Skin of body (tissue), 2 donors: ENCODE results near the gene PADI1. TPM values are rescaled to one million over a fixed set of nuclear protein-coding genes. Genes with fewer than 3 reads are reported as not detected.
A peak's percentile ranks its signal among the peaks of the same experiment; 100 is the strongest.

Source experiments
- DNase-seq: peaks from one replicate; lab custom pipeline; 2025; lab: John Stamatoyannopoulos, UW
- total RNA-seq: library from RNA; depleted of rRNA; stranded (reverse); fragments of >200 nt; gene quantifications from one replicate; pipeline ENCODE4 v1.2.3, GENCODE V29; 2014

Gene PADI1
- total RNA-seq, 1 donor from 2014 or later = 11.7 TPM

DNA sequence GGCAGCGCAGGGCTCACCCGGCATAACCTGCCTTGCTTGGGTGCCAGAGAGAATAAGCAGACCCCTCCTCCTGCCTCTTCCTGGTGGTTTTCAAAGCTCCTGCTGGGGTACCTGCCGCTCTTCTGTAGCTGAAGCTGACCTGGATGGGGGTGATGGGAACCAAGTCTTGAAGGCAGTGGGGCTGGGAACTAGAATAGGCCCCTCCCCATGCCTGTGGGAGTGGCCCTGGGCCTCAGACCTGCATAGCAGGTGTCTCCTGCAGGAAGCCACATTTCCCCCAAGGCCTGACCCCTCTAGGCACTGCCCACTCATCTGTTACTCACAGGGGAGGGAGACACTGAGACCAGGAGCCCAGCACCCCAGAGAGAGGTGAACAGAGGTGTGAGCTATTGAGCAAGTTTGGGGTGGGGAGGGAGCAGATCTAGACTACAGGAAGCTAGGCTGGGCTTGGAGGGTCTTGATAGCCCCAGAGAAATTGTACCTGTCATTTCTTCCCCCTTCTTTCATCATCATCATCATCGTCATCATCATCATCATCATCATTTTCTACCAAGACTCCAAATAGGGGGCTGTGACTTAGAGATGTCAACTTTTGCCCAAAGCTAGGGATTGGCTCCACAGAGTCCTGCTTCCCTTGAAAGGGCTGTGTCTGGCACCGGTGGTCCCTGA is 10.1 kb downstream of the PADI1 start:
- no peak for DNase-seq

GRCh38 chr1:17215545-17215890 is 10.6 kb downstream of the PADI1 start:
- no peak for DNase-seq

GRCh38 chr1:17216078-17216477 is 11.2 kb downstream of the PADI1 start:
- no peak for DNase-seq

DNA sequence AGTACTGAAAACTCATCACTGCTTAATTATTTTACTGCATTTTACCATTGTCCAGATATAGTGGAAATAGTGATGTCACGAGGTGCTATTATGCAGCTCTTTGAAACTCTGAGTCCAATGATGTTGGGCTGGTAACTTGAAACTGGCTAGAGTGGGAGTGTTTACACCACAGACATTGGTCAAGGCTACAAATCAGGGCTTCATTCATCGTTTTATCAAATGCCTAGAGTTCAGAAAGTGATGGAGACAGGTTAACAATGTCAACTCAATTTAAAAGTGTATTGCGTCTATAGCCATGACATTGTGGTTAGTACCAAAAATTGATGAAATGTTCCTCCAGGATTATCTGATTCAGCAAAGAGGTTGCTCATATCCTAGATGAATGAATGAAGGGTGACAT is 12.7 kb downstream of the PADI1 start:
- DNase-seq = no peak

GRCh38 chr1:17218939-17219338 is 14.0 kb downstream of the PADI1 start:
- no peak for DNase-seq

DNA sequence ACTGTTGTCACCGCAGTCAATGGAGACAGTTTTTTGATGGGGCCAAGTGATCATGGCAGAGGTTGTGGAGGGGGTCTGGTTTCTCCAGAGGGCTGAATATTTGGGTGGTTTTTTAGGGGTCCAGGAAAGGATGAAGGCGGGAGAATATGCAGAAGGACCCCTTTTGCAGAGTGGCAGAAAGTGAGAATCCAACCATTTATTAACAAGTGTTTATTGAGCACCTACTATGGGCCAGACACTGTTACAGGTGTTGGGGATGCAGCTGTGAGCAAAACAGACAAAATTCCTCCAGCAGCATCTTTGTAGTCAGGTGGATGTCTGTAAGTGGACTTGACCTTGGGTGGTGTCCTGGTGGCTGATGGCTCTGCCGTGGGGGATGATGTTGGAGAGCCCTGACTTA is 15.4 kb downstream of the PADI1 start:
- DNase-seq = no peak

DNA sequence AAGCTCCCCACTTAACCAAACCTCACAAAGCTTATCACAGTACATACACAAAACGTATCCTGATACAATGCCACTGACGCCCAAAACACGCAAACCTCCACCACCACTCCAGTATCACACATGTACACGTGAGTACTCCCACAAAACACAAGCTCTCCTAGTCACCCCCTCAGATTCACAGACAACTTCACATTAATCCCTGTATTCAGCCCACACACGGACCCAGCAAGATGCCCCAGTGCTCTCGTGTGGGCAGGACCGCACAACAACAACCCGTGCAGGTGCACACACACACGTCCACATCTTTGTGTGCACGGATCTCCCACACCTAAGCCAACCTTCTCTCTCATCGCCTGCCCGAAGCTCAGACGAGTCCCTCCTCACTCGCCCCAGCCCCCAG is 17.6 kb downstream of the PADI1 start:
- DNase-seq = no peak

DNA sequence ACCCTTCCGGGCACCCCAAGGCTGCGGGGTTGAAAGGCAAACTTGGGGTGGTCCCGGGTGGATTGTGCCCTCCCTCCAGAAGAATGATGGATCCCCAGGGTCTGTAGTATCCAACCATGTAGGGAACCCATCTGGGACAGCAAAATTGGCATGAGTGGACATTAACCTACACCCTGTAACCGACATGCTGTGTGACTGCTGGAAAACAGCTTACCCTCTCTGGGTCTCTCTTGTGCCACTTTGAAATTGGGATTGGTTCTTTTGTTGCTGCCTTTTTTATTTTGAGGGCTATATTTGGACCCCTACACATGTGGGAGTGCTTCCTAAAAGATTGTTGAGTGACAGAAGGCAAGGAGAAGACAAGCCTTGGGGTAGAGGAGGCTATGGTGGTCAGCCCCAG is 19.5 kb downstream of the PADI1 start:
- DNase-seq = no peak

GRCh38 chr1:17225140-17225539 is 20.2 kb downstream of the PADI1 start:
- no peak for DNase-seq

- DNase-seq = no peak
Measured at GRCh38 chr1:17227358-17227915, 22.5 kb downstream of the PADI1 start.

DNA sequence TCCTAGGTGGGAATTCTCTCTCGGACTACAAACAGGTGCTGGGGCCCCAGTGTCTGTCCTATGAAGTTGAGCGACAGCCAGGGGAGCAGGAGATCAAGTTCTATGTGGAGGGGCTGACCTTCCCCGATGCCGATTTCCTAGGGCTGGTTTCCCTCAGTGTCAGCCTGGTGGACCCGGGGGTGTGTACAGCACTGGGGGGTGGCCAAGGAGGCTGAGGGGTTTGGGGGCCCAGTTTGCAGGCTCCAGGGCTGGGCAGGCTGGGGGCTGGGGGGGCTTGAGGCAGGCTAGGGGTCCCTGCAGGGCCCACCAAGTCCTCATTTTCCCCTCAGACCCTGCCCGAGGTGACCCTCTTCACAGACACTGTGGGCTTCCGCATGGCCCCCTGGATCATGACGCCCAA is 23.7 kb downstream of the PADI1 start:
- no peak for DNase-seq

DNA sequence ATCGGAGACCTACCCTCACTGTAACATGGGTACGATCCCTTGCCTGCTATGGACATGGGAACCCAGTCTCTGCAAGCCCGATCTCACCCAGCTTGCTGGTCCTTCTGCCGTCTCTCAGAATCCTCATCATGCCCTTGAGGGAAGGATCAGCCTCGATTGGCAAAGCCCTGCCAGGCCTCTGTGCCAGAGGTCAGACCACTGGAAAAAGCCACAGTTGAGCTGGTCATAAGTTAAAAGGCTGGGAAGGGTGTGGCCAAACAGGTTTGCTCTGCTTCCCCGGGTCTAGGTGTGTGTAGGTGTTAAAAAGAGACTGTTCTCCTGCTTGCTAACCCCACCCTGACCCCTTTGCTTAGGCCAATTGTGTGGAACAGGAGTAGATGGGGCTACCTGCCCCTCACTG is 24.5 kb downstream of the PADI1 start:
- no peak for DNase-seq

DNA sequence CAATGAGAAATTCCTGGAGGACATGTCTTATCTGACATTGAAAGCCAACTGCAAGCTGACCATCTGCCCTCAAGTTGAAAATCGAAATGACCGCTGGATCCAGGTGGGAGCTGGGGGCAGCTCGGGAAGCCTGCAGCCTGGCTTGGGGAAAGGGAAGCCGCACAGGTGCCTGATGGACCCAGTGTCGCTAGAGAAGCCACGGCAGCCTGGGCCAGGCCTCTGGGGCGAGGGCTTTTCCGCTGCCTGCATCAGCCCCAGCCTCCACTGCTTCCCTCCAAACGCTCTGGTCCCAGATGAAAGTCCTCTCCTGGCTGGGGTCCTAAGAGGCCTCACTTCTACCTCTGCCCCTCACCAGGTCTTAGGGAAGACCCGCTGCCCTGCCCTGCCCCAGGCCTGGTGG is 25.2 kb downstream of the PADI1 start:
- no peak for DNase-seq

DNA sequence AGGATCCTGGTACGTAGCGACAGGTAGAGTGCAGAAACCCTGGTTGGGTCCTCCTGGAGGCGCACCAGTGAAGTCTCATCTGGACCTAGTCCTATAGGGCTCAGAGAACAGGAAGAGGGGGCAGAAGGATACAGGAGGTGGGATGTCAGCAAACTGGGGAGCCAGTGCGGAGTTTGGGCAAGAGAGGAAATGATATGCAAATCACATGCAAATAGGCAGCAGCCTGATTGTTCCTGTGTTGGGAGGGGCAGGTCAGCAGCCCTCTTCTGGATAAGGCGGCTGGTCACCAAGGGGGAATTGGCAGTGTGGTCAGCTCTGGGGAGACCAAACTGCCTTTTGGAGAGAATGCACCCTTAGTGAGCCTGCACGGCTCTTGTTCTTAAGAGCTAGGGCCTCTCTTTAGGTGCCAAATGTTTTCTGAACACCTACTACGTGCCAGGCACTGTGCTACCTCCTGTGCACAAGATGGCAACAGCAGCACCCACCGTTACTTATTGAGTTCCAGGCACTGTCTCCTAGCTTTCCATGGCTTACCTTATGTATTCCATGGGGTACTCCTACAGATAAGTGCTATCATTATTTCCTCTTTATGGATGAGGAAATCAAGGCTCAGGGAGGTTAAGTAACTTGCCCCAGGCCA is 25.9 kb downstream of the PADI1 start:
- no peak for DNase-seq

- no peak for DNase-seq
Measured at GRCh38 chr1:17232759-17233661, 28.1 kb downstream of the PADI1 start.

DNA sequence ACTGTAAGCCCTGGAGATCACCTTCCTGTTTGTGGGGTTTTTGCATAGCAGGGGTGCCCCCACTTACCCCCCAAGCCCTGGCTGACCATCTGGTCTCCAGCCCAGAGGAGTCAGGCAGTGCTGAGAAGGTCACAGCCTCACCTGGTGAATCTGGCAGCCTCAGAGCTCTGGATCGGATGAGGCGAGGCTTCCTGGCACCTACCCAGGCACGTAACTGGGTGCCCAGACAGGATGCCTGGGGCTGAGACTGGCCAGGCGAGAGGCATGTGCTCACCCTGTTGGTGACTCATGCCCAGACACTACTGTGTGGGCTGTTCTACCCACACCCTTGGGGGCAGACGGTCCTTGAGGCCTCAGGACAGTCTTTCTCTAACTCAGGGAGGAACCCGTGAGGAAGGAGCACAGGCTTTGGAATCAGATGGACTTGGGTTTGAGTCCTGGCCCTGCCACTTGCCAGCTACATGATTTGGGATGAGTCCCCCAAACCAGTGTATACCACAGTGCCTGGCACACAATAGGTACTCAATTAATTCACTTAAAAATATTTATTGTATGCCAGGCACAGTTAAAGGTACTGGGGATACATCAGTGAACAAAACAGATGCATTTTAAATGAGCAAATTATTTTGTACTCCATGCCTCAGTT is 28.9 kb downstream of the PADI1 start:
- no peak for DNase-seq

- no peak for DNase-seq
Measured at GRCh38 chr1:17234405-17234804, 29.5 kb downstream of the PADI1 start.

GRCh38 chr1:17235135-17235885 is 30.4 kb downstream of the PADI1 start:
- DNase-seq = no peak

DNA sequence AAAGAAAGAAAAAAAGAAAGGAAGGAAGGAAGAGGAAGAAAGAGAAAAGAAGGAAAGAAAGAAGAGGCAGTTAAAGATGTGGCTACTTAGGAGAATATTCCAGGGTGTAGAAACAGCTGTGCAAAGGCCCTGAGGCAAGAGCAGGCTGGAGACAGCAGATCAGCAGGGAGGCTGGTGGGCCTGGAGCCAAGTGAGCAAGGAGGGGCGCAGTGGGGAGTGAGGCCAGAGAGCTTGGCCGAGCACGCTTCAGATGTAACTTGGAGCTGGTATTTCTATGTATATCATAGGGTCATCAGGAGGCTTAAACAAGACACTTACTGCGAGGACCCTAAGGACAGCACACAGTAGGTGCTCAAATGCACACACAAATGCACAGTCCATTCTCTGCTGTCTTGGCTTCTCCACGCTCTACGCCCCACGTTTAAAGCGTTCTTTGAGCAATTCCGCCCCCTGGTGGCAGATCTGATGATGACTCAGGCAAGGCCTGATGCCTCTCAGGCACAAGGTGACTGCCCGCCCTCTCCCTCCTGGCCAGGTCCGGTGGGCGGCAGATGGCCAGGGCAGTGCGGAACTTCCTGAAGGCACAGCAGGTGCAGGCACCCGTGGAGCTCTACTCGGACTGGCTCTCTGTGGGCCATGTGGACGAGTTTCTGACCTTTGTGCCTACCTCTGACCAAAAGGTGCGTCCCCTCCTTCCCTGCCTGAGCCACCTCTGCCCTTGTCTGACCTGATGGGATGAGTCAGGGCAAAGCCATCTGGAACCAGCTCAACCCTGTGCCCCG is 32.0 kb downstream of the PADI1 start:
- peak; percentile 49 for DNase-seq

- DNase-seq = no peak
Measured at GRCh38 chr1:17237561-17237903, 32.6 kb downstream of the PADI1 start.
